ENCODE data around the gene ERN2.

The ERN2 gene

GRCh38 chr16:23716484-23716883, 3.5 kb upstream of the ERN2 start:
- no peak for DNase-seq

GRCh38 chr16:23711785-23712184, 1.2 kb downstream of the ERN2 start:
- no peak for DNase-seq

- no peak for DNase-seq
These were observed 2.5 kb downstream of the ERN2 start for GRCh38 chr16:23710504-23710903.

GRCh38 chr16:23710008-23710407, 3.0 kb downstream of the ERN2 start:
- DNase-seq, result no peak

GRCh38 chr16:23709536-23709935, 3.5 kb downstream of the ERN2 start:
- no peak for DNase-seq

DNA sequence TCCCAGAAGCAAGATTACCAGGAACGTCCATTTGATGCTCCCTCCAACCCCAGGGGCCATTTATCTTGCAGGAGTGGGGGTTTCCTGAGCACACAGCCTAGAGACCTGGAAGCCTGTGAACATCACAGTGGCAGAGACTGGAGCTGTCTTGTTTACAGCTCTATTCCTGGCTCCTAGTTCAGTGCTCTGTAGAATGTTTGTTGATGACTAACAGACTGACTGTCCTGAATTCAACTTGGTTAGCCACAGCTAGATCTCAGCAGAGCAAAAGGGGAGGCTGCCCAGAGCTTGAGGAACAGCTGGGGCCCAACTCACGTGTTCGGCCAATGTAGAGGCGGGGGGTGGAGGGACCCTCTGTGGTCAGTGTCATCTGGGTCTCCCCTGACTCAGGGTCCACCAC, 6.6 kb downstream of the ERN2 start:
- DNase-seq, result no peak

DNA sequence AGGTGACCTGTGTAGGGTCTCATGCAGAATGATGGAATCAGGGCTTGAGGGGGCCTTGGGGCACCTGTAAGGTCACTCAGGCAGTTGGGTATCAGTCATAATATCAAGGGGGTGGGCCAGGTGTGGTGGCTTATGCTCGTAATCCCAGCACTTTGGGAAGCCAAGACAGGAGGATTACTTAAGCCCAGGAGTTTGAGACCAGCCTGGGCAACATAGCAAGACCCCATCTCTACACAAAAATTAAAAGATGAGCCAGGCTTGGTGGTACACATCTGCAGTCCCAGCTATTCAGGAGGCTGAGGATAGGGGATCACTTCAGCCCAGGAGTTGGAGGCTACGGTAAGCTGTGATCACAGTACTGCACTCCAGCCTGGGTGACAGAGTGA, 7.5 kb downstream of the ERN2 start:
- no peak for DNase-seq

DNA sequence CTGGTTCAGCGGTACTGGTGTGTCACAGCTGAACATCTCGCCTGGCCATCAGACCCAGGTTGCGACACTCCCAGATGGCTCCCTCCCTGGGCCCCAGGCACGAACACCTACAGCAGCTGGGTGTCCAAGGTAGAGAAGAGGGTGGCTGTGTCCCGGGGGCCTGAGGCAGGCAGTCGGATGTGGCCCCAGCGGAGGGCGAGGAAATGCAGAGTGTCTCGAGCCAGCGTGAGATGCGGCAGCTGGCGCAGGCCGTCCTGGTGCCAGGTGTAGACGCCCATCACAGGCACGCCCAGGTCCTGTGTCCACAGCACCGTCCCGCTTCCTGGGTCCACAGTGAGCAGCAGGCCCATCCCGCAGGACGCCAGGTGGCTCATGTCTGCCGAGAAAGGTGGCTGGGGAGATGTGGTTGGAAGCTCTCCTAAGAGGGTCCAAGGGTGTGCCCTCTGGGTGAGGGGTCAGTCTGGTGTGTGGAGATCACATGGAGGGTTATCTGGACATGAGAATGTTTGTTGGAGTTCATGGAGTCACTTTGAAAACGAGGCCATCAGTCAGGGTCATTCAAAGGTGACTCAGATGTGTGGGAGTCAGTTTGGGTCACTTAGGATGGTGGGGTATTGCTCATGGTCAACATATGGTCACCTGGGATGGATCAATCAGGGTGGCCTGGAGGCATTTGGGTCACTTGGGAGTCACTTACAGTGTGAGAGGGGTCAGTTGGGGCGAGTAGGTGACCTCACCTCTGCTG, 8.1 kb downstream of the ERN2 start:
- no peak for DNase-seq

DNA sequence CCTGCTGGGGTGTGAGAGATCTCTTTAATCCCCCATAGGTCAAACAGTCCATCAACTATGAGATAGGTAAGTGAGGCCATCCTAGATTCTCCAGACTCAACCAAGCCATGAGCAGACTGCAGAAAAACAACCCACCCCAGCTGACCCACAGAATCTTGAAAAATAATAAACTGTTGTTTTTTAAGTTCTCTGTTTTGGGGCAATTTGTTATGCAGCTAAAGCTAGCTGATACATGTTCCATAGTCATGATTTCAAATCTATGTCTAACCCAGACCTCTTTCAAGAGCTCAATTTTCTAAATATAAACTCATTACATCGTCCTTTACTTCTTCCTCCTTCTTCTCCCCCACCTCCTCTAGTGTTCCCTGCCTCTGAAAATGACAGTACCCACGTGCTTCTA, 10.1 kb downstream of the ERN2 start:
- DNase-seq, result no peak

DNA sequence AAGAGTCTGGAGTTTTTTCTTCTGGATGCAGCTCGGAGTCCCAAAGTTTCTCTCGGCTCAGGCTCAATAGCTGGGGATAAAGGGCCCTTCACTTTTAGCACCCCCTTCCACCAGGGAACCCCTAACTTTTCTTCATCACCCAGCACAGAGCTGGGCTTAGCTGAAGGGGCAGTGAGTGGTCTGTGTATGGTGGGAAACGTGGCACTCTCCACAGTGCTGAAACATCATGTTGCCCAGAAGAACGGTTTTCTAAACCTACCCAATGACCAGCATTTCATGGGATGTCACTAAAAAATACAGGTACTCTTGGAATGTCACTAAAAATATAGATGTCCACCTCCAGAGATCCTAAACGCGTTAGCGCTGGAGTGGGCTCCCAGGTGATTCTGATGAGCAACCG, 12.0 kb downstream of the ERN2 start:
- DNase-seq, result no peak

GRCh38 chr16:23700509-23700908, 12.5 kb downstream of the ERN2 start:
- no peak for DNase-seq

DNA sequence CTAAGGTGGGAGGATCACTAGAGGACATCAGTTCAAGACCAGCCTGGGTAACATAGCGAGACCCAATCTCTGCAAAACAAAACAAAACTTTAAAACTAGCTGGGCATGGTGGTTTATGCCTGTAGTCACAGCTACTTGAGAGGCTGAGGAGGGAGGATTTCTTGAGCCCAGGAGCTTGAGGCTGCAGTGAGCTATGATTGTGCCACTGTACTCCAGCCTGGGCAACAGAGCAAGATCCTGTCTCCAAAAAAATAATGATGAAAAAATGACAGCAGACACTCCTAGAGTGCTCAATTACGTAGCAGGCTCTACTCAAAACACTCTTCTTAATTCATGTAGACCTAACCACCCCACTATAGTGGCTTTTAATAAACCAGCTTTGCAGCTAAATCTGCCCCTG, 12.9 kb downstream of the ERN2 start:
- no peak for DNase-seq

DNA sequence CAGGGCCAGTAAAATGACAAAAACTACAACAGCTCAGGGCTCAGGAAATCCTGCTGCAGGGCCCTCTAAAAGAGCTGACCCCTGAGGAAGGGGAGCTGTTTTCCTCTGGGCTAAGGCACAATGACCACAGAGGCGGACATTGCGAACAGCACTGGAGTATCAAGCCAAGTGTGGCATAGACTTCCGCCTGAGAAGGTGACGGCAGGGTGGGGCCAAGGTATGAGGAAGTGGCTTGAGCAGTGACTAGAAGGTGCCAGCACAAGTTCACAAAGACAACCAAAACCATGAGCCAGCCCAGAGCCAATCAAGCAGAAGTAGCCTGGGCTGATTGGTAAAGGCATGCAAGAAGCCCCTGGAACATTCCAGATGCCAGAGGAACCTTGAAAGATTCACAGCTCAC, 13.9 kb downstream of the ERN2 start:
- no peak for DNase-seq

DNA sequence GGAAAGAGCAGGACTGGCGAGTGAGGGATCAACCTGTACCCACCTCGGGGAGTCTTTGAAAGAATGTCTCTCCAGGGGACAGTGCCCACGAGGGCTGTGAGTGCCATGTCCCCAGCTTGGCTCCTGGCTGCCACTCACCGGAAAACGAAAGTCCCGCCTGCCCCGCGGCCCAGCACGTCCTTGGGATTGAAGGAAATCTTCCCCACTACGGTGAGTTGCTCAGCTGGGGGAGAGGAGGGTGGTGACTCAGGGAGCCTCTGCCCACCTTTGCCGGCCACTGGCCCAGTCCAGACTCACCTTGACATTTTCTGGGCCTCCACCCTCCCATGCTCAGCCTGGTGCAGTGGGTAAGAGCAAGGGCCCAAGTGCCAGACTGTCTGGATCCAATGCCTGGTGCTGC, 17.3 kb downstream of the ERN2 start:
- DNase-seq, result no peak

DNA sequence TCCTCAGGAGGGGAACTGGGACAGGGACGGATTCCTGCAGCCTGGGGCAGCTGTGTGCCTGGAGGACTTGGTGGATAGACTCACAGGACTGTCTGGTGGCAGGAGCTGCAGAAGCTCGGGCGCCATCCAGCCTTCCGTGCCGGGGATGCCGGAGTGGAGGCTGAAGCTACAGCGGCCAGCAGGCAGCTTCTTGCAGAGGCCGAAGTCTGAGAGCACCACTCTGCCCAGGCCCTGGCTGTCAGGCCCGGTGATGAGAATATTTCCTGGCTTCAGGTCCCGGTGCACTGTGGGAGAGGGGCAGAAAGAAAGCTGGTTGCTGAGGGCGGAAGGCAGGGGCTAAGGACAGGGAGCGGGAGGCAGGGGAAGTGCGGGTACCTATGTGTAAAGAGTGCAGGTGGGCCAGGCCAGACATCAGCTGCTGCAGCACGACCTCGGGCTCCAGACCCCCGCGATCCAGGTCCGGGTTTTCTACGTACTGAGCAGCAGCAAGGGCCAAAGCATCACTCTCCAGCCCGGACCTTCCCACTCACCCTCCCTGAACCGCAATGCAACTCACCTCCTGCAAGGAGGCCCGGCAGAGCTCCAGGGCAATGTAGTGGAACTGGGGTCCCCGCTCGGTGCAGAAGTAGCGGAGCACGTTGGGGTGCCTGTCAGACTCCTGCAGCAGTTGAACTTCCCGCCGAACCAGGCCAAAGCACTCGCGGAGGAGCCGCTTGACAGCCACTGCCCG, 18.2 kb downstream of the ERN2 start:
- no peak for DNase-seq

GRCh38 chr16:23694265-23694643, 18.8 kb downstream of the ERN2 start:
- DNase-seq, result no peak

DNA sequence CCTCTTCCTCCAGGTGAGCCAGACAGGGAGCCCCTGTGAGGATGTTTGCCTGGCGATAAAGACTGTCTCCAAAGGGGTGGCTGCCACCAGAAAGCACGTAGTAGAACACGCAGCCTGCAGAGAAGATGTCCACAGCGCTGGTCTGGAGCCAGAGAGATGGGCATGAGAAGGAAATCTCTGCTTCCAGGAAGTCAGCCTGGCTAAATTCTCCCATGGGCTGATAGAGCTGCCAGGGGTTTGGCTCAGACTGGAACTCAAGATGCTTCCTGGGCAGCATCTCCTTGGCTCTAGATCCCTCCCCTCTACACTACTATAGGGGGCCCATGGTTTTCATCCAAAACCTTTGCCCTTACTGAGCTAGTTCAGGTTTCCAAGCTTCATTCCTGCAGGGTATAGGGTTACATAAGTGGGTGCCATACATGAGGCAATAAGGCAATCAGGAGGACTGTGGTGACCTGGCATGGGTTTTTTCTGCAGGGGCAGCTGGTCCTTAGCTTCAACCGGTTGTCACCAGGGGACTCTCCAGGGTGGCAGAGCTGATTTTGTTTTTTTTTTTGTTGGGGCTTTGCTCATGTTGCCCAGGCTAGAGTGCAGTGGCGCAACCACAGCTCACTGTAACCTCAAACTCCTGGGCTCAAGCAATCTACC, 20.7 kb downstream of the ERN2 start:
- no peak for DNase-seq

GRCh38 chr16:23691483-23692189, 21.4 kb downstream of the ERN2 start:
- no peak for DNase-seq

DNA sequence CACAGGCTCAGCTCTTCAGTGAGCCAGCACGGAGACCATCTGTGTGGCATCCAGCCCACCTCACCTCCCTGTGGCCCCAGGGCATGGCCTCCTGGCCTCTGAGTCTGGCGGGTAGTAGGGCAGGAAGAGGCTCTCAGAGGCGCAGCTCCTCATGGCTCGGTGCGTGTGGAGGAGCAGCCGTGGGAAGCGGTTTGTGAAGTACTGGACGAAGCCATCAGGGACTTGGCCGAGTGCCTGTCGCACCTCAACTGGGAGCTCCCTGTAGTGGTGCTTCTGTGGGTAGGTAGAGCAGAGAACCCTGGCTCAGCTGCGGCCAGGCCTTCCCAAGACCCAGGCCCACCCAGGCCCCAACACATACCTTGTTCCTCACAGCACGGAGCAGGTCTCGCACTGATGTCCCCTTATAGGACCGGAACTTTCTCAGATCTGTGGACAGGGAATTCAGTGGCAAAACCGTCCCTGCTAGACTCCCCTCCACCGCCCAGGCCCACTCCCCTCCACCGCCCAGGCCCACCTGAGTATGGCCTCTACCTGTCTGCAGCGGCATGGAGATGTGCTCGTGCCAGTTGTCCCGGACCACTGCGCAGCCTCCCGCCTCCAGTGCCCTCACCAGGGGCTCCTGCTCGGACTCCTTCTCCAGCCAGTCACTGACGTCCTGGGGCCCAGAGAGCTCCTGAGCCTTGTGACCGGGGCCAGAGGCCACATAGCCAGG, 22.1 kb downstream of the ERN2 start:
- DNase-seq, result no peak

GRCh38 chr16:23689442-23690187, 23.4 kb downstream of the ERN2 start:
- no peak for DNase-seq

DNA sequence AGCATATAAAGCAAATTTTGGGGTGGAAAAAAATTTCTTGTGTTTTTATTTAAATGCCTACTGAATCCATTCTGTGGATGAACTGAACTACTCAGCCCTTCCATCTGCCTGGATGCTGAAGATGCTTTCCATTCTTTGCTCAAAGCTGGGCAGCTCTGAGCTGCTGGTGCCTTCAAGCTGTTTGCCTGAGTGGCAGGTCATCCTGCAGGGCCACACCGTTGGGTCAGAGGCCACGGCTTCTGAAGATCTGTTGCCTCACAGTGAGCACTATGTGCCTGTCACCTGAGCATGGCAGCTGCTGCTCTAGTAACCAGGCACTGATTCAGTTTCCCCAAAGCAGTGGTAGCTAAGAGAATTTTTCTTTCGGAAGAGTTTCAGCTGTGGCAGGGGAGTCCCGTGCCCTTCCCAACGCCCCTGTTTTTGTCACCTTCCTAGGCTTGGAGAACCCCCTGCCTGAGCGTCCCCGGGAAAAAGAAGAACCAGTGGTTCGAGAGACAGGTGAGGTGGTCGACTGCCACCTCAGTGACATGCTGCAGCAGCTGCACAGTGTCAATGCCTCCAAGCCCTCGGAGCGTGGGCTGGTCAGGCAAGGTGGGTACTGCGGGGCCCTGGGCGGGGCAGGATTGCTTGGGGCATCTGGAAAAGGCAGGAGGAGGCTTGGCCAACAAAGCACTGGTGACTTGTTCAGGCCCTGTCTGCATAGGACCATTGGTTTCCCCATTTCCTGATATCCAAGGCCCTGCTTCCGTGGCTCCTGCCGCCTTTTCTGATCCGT, 25.8 kb downstream of the ERN2 start:
- no peak for DNase-seq

Data from activated effector memory CD4-positive, alpha-beta T cell treated with anti-CD3 and anti-CD28 coated beads, Interleukin-2, amount 50 U/mL, for 16 hours (primary cell).